Skeletal muscle cell (primary cell): ENCODE measurements around the gene DAP.
"Not testable (repeated sequence)": the region's sequence is repeated elsewhere in the genome, so short reads cannot be mapped to it uniquely, and the experiment has no call there.

ENCODE experiments used
- DNase-seq: peaks from one replicate; pipeline ENCODE4 v3.0.0-alpha.2; 2010; ENCODE audit warnings: low read depth
- H3K4me3 ChIP-seq: 2 replicates; pipeline ENCODE4 v1.5.1; 2011; ENCODE audit warnings: low read depth, mild to moderate bottlenecking, control low read depth, low read length, moderate library complexity

Gene DAP

GRCh38 chr5:10736808-10737207 lies 24.2 kb downstream of the DAP start:
- DNase-seq = no peak
- H3K4me3 ChIP-seq = no peak overlapping the region

- no peak for DNase-seq
- no peak overlapping the region for H3K4me3 ChIP-seq
Measured at GRCh38 chr5:10736354-10736753, 24.7 kb downstream of the DAP start.

GRCh38 chr5:10735569-10736276 lies 25.3 kb downstream of the DAP start:
- no peak for DNase-seq
- no peak overlapping the region for H3K4me3 ChIP-seq

- H3K4me3 ChIP-seq = no peak overlapping the region
- no peak for DNase-seq
Measured at GRCh38 chr5:10734832-10735523, 26.1 kb downstream of the DAP start.

GRCh38 chr5:10734037-10734709 lies 26.9 kb downstream of the DAP start:
- no peak for DNase-seq
- H3K4me3 ChIP-seq = no peak overlapping the region

- H3K4me3 ChIP-seq = no peak overlapping the region
- DNase-seq = no peak
Measured at GRCh38 chr5:10733426-10733825, 27.6 kb downstream of the DAP start.

GRCh38 chr5:10731913-10732312 lies 29.1 kb downstream of the DAP start:
- DNase-seq = no peak
- H3K4me3 ChIP-seq = no peak overlapping the region

GRCh38 chr5:10730043-10730351 lies 31.0 kb downstream of the DAP start:
- DNase-seq = no peak
- H3K4me3 ChIP-seq = no peak overlapping the region

- DNase-seq = no peak
- no peak overlapping the region for H3K4me3 ChIP-seq
Measured at GRCh38 chr5:10729320-10730042, 31.6 kb downstream of the DAP start.

GRCh38 chr5:10728679-10729078 lies 32.4 kb downstream of the DAP start:
- no peak overlapping the region for H3K4me3 ChIP-seq
- DNase-seq = no peak

- H3K4me3 ChIP-seq = no peak overlapping the region
- DNase-seq = no peak
Measured at GRCh38 chr5:10727861-10728260, 33.2 kb downstream of the DAP start.

- no peak for DNase-seq
- H3K4me3 ChIP-seq = no peak overlapping the region
Measured at GRCh38 chr5:10726913-10727517, 34.0 kb downstream of the DAP start.

GRCh38 chr5:10726179-10726912 lies 34.7 kb downstream of the DAP start:
- DNase-seq = no peak
- no peak overlapping the region for H3K4me3 ChIP-seq

- DNase-seq = no peak
- H3K4me3 ChIP-seq = no peak overlapping the region
Measured at GRCh38 chr5:10725636-10726035, 35.4 kb downstream of the DAP start.

- DNase-seq = peak; percentile 40
- no peak overlapping the region for H3K4me3 ChIP-seq
Measured at GRCh38 chr5:10724781-10725507, 36.1 kb downstream of the DAP start.

GRCh38 chr5:10723514-10723913 lies 37.5 kb downstream of the DAP start:
- no peak overlapping the region for H3K4me3 ChIP-seq
- no peak for DNase-seq

- not testable (repeated sequence) for DNase-seq, H3K4me3 ChIP-seq
Measured at GRCh38 chr5:10720766-10721165, 40.3 kb downstream of the DAP start.

- H3K4me3 ChIP-seq = no peak overlapping the region
- DNase-seq = peak; percentile 53
Measured at GRCh38 chr5:10719965-10720364, 41.1 kb downstream of the DAP start.

GRCh38 chr5:10718617-10719016 lies 42.4 kb downstream of the DAP start:
- H3K4me3 ChIP-seq, DNase-seq: not testable (repeated sequence)
